ENCODE results near the gene M1AP. TPM values are rescaled to one million over a fixed set of nuclear protein-coding genes. Genes with fewer than 3 reads are reported as not detected.

Gene M1AP
- polyA plus RNA-seq, 1 of the 3 experiments (the other 2 are of a cell fraction): 0.02 TPM

DNA sequence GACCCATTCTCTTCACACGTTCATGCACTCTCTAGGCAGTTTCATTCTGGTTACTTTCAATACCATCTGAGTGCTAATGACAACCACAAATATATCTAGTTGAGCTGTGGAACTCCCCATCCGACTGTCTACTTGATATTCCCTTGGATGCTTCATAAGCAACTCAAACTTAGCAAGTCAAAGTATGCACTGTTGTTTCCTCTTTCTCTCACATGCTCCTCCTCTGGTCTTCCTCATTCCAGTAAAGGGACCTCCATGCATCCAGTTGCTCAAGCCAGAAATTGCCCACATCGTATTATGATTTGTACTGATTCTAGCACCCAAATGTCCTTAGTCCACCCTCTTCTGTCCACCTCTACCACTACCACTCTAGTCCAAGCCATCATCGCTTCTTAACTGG lies 28.2 kb upstream of the M1AP start:
- no peak overlapping the region for H2AFZ ChIP-seq (ENCODE audit: low read depth)
- WGBS (ENCODE audit: low lambda C conversion rate): 93% methylated on average over 4 of the region's 4 CpGs
- no peak overlapping the region for H3K27ac ChIP-seq (ENCODE audit: low read depth in 2 of 2, low read length in 1 of 2)
- CTCF ChIA-PET: interaction anchor here (0.8 to 1.4 kb wide), 3 partner anchors 15 to 200 kb away, joined by 3 read pairs; partner anchors contain the start of gene SEMA4F
- DNase-seq: no peak
- H3K4me3 ChIP-seq (ENCODE audit: low read depth in 2 of 2, low read length in 1 of 2): no peak overlapping the region
- no peak for TF ChIP-seq TAF1 (IDR thresholded peaks at IDR 0.05; ENCODE audit: borderline replicate concordance, low read depth, low read length)
- no peak for TF ChIP-seq NRF1 (IDR thresholded peaks at IDR 0.05; ENCODE audit: low read depth, low read length)
- no peak for TF ChIP-seq POLR2AphosphoS5 (IDR thresholded peaks at IDR 0.05; ENCODE audit: low read depth, low read length)
- TF ChIP-seq EP300 (IDR thresholded peaks at IDR 0.05; ENCODE audit: borderline replicate concordance in 1 of 2, low read depth in 1 of 2, low read length in 1 of 2): no peak
- no peak for TF ChIP-seq YY1 (IDR thresholded peaks at IDR 0.05; ENCODE audit: low read depth)
- TF ChIP-seq REST (IDR thresholded peaks at IDR 0.05; ENCODE audit: low read depth, low read length): no peak
- no peak for TF ChIP-seq GATA2 (CRISPR knock-in tag; IDR thresholded peaks at IDR 0.05)
- TF ChIP-seq, protein P1, sequence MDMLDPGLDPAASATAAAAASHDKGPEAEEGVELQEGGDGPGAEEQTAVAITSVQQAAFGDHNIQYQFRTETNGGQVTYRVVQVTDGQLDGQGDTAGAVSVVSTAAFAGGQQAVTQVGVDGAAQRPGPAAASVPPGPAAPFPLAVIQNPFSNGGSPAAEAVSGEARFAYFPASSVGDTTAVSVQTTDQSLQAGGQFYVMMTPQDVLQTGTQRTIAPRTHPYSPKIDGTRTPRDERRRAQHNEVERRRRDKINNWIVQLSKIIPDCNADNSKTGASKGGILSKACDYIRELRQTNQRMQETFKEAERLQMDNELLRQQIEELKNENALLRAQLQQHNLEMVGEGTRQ (IDR thresholded peaks at IDR 0.05; ENCODE audit: borderline replicate concordance, low read depth, low read length): no peak
- TF ChIP-seq ZBTB33 (IDR thresholded peaks at IDR 0.05; ENCODE audit: borderline replicate concordance, low read depth): no peak
- TF ChIP-seq, protein P2, sequence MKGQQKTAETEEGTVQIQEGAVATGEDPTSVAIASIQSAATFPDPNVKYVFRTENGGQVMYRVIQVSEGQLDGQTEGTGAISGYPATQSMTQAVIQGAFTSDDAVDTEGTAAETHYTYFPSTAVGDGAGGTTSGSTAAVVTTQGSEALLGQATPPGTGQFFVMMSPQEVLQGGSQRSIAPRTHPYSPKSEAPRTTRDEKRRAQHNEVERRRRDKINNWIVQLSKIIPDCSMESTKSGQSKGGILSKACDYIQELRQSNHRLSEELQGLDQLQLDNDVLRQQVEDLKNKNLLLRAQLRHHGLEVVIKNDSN (IDR thresholded peaks at IDR 0.05; ENCODE audit: borderline replicate concordance, low read depth): no peak
- no peak for TF ChIP-seq EZH2phosphoT487 (IDR thresholded peaks at IDR 0.05; ENCODE audit: borderline replicate concordance, low read depth)
- TF ChIP-seq TCF12 (IDR thresholded peaks at IDR 0.05): no peak
- TF ChIP-seq PBX3 (IDR thresholded peaks at IDR 0.05): no peak
- TF ChIP-seq, protein P3, sequence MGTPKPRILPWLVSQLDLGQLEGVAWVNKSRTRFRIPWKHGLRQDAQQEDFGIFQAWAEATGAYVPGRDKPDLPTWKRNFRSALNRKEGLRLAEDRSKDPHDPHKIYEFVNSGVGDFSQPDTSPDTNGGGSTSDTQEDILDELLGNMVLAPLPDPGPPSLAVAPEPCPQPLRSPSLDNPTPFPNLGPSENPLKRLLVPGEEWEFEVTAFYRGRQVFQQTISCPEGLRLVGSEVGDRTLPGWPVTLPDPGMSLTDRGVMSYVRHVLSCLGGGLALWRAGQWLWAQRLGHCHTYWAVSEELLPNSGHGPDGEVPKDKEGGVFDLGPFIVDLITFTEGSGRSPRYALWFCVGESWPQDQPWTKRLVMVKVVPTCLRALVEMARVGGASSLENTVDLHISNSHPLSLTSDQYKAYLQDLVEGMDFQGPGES (IDR thresholded peaks at IDR 0.05; ENCODE audit: low read depth, low read length): no peak
- TF ChIP-seq SIN3A (IDR thresholded peaks at IDR 0.05; ENCODE audit: borderline replicate concordance, low read depth, low read length): no peak
- no peak for TF ChIP-seq RXRA (IDR thresholded peaks at IDR 0.05; ENCODE audit: borderline replicate concordance, low read depth)
- TF ChIP-seq, protein P4, sequence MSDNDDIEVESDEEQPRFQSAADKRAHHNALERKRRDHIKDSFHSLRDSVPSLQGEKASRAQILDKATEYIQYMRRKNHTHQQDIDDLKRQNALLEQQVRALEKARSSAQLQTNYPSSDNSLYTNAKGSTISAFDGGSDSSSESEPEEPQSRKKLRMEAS (IDR thresholded peaks at IDR 0.05; ENCODE audit: low read depth): no peak
- TF ChIP-seq, protein P5, sequence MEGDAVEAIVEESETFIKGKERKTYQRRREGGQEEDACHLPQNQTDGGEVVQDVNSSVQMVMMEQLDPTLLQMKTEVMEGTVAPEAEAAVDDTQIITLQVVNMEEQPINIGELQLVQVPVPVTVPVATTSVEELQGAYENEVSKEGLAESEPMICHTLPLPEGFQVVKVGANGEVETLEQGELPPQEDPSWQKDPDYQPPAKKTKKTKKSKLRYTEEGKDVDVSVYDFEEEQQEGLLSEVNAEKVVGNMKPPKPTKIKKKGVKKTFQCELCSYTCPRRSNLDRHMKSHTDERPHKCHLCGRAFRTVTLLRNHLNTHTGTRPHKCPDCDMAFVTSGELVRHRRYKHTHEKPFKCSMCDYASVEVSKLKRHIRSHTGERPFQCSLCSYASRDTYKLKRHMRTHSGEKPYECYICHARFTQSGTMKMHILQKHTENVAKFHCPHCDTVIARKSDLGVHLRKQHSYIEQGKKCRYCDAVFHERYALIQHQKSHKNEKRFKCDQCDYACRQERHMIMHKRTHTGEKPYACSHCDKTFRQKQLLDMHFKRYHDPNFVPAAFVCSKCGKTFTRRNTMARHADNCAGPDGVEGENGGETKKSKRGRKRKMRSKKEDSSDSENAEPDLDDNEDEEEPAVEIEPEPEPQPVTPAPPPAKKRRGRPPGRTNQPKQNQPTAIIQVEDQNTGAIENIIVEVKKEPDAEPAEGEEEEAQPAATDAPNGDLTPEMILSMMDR (IDR thresholded peaks at IDR 0.05): no peak
- H4K20me1 ChIP-seq (ENCODE audit: insufficient read depth): no peaks in the 10 kb centered on the region
- H3K9ac ChIP-seq: no peak overlapping the region
- H3K27me3 ChIP-seq (ENCODE audit: insufficient read depth): no peaks in the 10 kb centered on the region
- peaks cover 9 to 54% of the 10 kb centered on the region in 2 experiments for H3K36me3 ChIP-seq (replicated peaks in 1 of 2; ENCODE audit: control insufficient read depth in 1 of 2, insufficient read depth in 2 of 2, low read length in 1 of 2)
- POLR2A ChIA-PET: no interaction called here
- peaks cover 0 to 3% of the 10 kb centered on the region in 2 experiments; a peak in 1 of 4 replicates for H3K4me1 ChIP-seq (ENCODE audit: control insufficient read depth in 1 of 2, insufficient read depth in 2 of 2, low read depth in 1 of 2, low read length in 1 of 2)
- H3F3A ChIP-seq (replicated peaks; ENCODE audit: insufficient read depth): no peaks in the 10 kb centered on the region
- no peaks in the 10 kb centered on the region for H3K9me3 ChIP-seq
- no peaks in the 10 kb centered on the region for H3K9me2 ChIP-seq
- no peak overlapping the region for H3K4me2 ChIP-seq
- H3K79me2 ChIP-seq (ENCODE audit: insufficient read depth): no peaks in the 10 kb centered on the region

All from SK-N-SH (cell line).